GM21737 (cell line): ENCODE data around the gene ZNF326.
"Not testable (repeated sequence)": the region's sequence is repeated elsewhere in the genome, so short reads cannot be mapped to it uniquely, and the experiment has no call there.

Experiments
- ATAC-seq: cut with Tn5 transposase; IDR thresholded peaks from one replicate; pipeline ENCODE4 v1.9.1; 2021; ENCODE audit warnings: mild to moderate bottlenecking, moderate library complexity; ENCODE audit not compliant: unreplicated experiment

ZNF326 gene

GRCh38 chr1:89995598-89996449 is 914 bp downstream of the ZNF326 start:
- ATAC-seq, result no peak

GRCh38 chr1:89996450-89997110 is 1.7 kb downstream of the ZNF326 start:
- ATAC-seq, result no peak

- not testable (repeated sequence) for ATAC-seq
These were observed 2.2 kb downstream of the ZNF326 start for GRCh38 chr1:89997152-89997551.

GRCh38 chr1:89998306-89998705 is 3.4 kb downstream of the ZNF326 start:
- ATAC-seq, result no peak

GRCh38 chr1:89999208-89999607 is 4.3 kb downstream of the ZNF326 start:
- ATAC-seq, result no peak

- no peak for ATAC-seq
These were observed 4.7 kb downstream of the ZNF326 start for GRCh38 chr1:89999628-90000027.

GRCh38 chr1:90000934-90001676 is 6.2 kb downstream of the ZNF326 start:
- no peak for ATAC-seq

GRCh38 chr1:90007979-90008404 is 13.1 kb downstream of the ZNF326 start:
- no peak for ATAC-seq

GRCh38 chr1:90012300-90012699 is 17.4 kb downstream of the ZNF326 start:
- ATAC-seq, result no peak

- ATAC-seq, result no peak
These were observed 28.8 kb downstream of the ZNF326 start for GRCh38 chr1:90023691-90024090.

GRCh38 chr1:90027281-90027680 is 32.4 kb downstream of the ZNF326 start:
- no peak for ATAC-seq

- no peak for ATAC-seq
These were observed 44.7 kb downstream of the ZNF326 start for GRCh38 chr1:90039652-90040051.

GRCh38 chr1:90043586-90043985 is 48.7 kb downstream of the ZNF326 start:
- no peak for ATAC-seq

- no peak for ATAC-seq
These were observed 49.4 kb downstream of the ZNF326 start for GRCh38 chr1:90044346-90044745.

GRCh38 chr1:90045853-90046563 is 51.1 kb downstream of the ZNF326 start:
- ATAC-seq, result no peak

GRCh38 chr1:90046635-90047034 is 51.7 kb downstream of the ZNF326 start:
- no peak for ATAC-seq

- no peak for ATAC-seq
These were observed 53.1 kb downstream of the ZNF326 start for GRCh38 chr1:90048043-90048442.

- not testable (repeated sequence) for ATAC-seq
These were observed 68.1 kb downstream of the ZNF326 start for GRCh38 chr1:90062700-90063643.

GRCh38 chr1:90064109-90064508 is 69.2 kb downstream of the ZNF326 start:
- not testable (repeated sequence) for ATAC-seq
